Measurements from ENCODE around the gene WDR45.
A peak's percentile ranks its signal among the peaks of the same experiment; 100 is the strongest.

The WDR45 gene

GRCh38 chrX:49102190-49102589, 22.5 kb upstream of the WDR45 start:
- no peak for DNase-seq (ENCODE audit: low read depth)
- no peak overlapping the region for H3K4me3 ChIP-seq (ENCODE audit: low read depth, low read length)
- no peak for TF ChIP-seq CTCF (IDR thresholded peaks at IDR 0.05; ENCODE audit: control insufficient read depth, extremely low read depth, insufficient read depth)

GRCh38 chrX:49101629-49101984, 21.9 kb upstream of the WDR45 start:
- no peak for TF ChIP-seq CTCF (IDR thresholded peaks at IDR 0.05; ENCODE audit: control insufficient read depth, extremely low read depth, insufficient read depth)
- peak overlapping the region; percentile 65 for H3K4me3 ChIP-seq (ENCODE audit: low read depth, low read length)
- no peak for DNase-seq (ENCODE audit: low read depth)

- H3K4me3 ChIP-seq (ENCODE audit: low read depth, low read length): peak overlapping the region; percentile 65
- peak; percentile 78 for DNase-seq (ENCODE audit: low read depth)
- no peak for TF ChIP-seq CTCF (IDR thresholded peaks at IDR 0.05; ENCODE audit: control insufficient read depth, extremely low read depth, insufficient read depth)
Measured at GRCh38 chrX:49100704-49101628, 21.3 kb upstream of the WDR45 start.

- no peak for TF ChIP-seq CTCF (IDR thresholded peaks at IDR 0.05; ENCODE audit: control insufficient read depth, extremely low read depth, insufficient read depth)
- DNase-seq (ENCODE audit: low read depth): no peak
- H3K4me3 ChIP-seq (ENCODE audit: low read depth, low read length): no peak overlapping the region
Measured at GRCh38 chrX:49096419-49096818, 16.7 kb upstream of the WDR45 start.

- no peak for TF ChIP-seq CTCF (IDR thresholded peaks at IDR 0.05; ENCODE audit: control insufficient read depth, extremely low read depth, insufficient read depth)
- no peak for DNase-seq (ENCODE audit: low read depth)
- no peak overlapping the region for H3K4me3 ChIP-seq (ENCODE audit: low read depth, low read length)
Measured at GRCh38 chrX:49089553-49089952, 9.9 kb upstream of the WDR45 start.

- no peak overlapping the region for H3K4me3 ChIP-seq (ENCODE audit: low read depth, low read length)
- DNase-seq (ENCODE audit: low read depth): no peak
- TF ChIP-seq CTCF (IDR thresholded peaks at IDR 0.05; ENCODE audit: control insufficient read depth, extremely low read depth, insufficient read depth): no peak
Measured at GRCh38 chrX:49082271-49082871, 2.7 kb upstream of the WDR45 start.
